ENCODE data around the gene HOXB7. TPM values are rescaled to one million over a fixed set of nuclear protein-coding genes. Genes with fewer than 3 reads are reported as not detected.

Gene HOXB7
- polyA plus RNA-seq, 1 experiment: not detected

- DNase-seq (ENCODE audit: low read depth): no peak
- ChIA-PET CTCF (interaction anchor here (0.6 to 2.6 kb wide), 28 partner anchors 9 to 592 kb away, joined by 3 to 27 read pairs (median 4); partner anchors contain the start of gene HOXB5), POLR2A (no interaction called here)
- TF ChIP-seq CTCF (IDR thresholded peaks at IDR 0.05; ENCODE audit: insufficient read depth, low read depth, low read length): peak; percentile 96
- Histone ChIP-seq H3K4me3 (ENCODE audit: low read depth, low read length) (no peak overlapping the region), H3K27me3 (ENCODE audit: control insufficient read depth, insufficient read depth, low read length) (peaks cover 79% of the 10 kb centered on the region), H3K36me3 (ENCODE audit: control insufficient read depth, insufficient read depth, low read length) (no peaks in the 10 kb centered on the region)
Measured at GRCh38 chr17:48618256-48618896, 7.6 kb upstream of the HOXB7 start.

- Histone ChIP-seq H3K4me3 (ENCODE audit: low read depth, low read length) (no peak overlapping the region), H3K36me3 (ENCODE audit: control insufficient read depth, insufficient read depth, low read length) (no peaks in the 10 kb centered on the region), H3K27me3 (ENCODE audit: control insufficient read depth, insufficient read depth, low read length) (peaks cover 76% of the 10 kb centered on the region)
- no peak for DNase-seq (ENCODE audit: low read depth)
- CTCF ChIA-PET: interaction anchor here (0.6 to 2.6 kb wide), 25 partner anchors 9 to 592 kb away, joined by 3 to 27 read pairs (median 5); partner anchors contain the start of gene HOXB5
- POLR2A ChIA-PET: no interaction called here
- no peak for TF ChIP-seq CTCF (IDR thresholded peaks at IDR 0.05; ENCODE audit: insufficient read depth, low read depth, low read length)
Measured at GRCh38 chr17:48617471-48618255, 6.8 kb upstream of the HOXB7 start.

GRCh38 chr17:48616717-48617470 lies 6.1 kb upstream of the HOXB7 start:
- H3K36me3 ChIP-seq (ENCODE audit: control insufficient read depth, insufficient read depth, low read length): no peaks in the 10 kb centered on the region
- TF ChIP-seq CTCF (IDR thresholded peaks at IDR 0.05; ENCODE audit: insufficient read depth, low read depth, low read length): no peak
- ChIA-PET CTCF (interaction anchor here (0.7 to 2.6 kb wide), 11 partner anchors 9 to 591 kb away, joined by 3 to 27 read pairs (median 5); partner anchors contain the start of gene HOXB6), POLR2A (no interaction called here)
- no peak for DNase-seq (ENCODE audit: low read depth)
- H3K4me3 ChIP-seq (ENCODE audit: low read depth, low read length): no peak overlapping the region
- peaks cover 75% of the 10 kb centered on the region for H3K27me3 ChIP-seq (ENCODE audit: control insufficient read depth, insufficient read depth, low read length)

- no peak for TF ChIP-seq CTCF (IDR thresholded peaks at IDR 0.05; ENCODE audit: insufficient read depth, low read depth, low read length)
- ChIA-PET POLR2A (no interaction called here), CTCF (interaction anchor here (0.6 to 2.0 kb wide), 5 partner anchors 7 to 772 kb away, joined by 3 to 6 read pairs (median 3); partner anchors contain the start of gene HOXB6)
- Histone ChIP-seq H3K36me3 (ENCODE audit: control insufficient read depth, insufficient read depth, low read length) (no peaks in the 10 kb centered on the region), H3K4me3 (ENCODE audit: low read depth, low read length) (no peak overlapping the region), H3K27me3 (ENCODE audit: control insufficient read depth, insufficient read depth, low read length) (peaks cover 74% of the 10 kb centered on the region)
- DNase-seq (ENCODE audit: low read depth): no peak
Measured at GRCh38 chr17:48615963-48616716, 5.3 kb upstream of the HOXB7 start.
